WERI-Rb-1 (cell line): Measurements from ENCODE around the gene KIAA0408.
A peak's percentile ranks its signal among the peaks of the same experiment; 100 is the strongest.
"Not testable (repeated sequence)": the region's sequence is repeated elsewhere in the genome, so short reads cannot be mapped to it uniquely, and the experiment has no call there.

Source experiments
- DNase-seq: peaks from one replicate; pipeline ENCODE4 v3.0.0-alpha.2; 2020
- H3K27ac ChIP-seq: fragments of 250-450 bp; sonication (Bioruptor Pico); 2 replicates; pipeline ENCODE4 v1.5.1; 2020; ENCODE audit warnings: mild to moderate bottlenecking, moderate library complexity
- H3K27me3 ChIP-seq: fragments of 250-450 bp; sonication (Bioruptor Pico); 2 replicates; pipeline ENCODE4 v1.5.1; 2021; ENCODE audit warnings: mild to moderate bottlenecking, low read depth, moderate library complexity; ENCODE audit not compliant: insufficient read depth, severe bottlenecking
- H3K36me3 ChIP-seq: fragments of 250-450 bp; sonication (Bioruptor Pico); 2 replicates; pipeline ENCODE4 v1.5.1; 2020; ENCODE audit warnings: mild to moderate bottlenecking, moderate library complexity
- H3K4me3 ChIP-seq: 2 replicates; pipeline ENCODE4 v1.5.1; 2011; ENCODE audit warnings: low read depth, mild to moderate bottlenecking, control low read depth, low read length
- H3K9me3 ChIP-seq: fragments of 250-450 bp; sonication (Bioruptor Pico); 2 replicates; pipeline ENCODE4 v1.5.1; 2021; ENCODE audit warnings: mild to moderate bottlenecking, moderate library complexity; ENCODE audit not compliant: severe bottlenecking
- TF ChIP-seq, protein P1 (sequence below): IDR thresholded peaks from 2 replicates; pipeline ENCODE4 v1.5.1; 2011; ENCODE audit warnings: low read depth, mild to moderate bottlenecking, control low read depth, inconsistent platforms, low read length

Gene KIAA0408

DNA sequence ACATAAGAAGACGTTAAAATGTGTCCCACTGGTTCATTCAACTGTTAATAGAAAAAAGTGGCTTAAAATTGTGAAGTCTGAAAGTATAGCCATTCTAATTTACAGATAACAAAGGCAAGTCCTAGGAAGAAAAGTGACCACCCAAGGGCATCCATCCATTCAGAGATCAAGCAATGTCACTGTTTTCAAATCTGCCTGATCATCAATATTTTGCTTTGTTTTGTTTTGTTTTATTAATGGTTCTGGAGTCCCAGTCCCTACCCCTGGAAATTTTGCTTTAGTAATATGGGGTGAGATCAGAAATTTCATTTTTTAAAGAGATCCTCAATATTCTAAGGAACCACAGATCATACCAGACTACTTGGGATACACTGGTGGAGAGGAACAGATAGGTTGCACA is 17.3 kb downstream of the KIAA0408 start:
- Histone ChIP-seq H3K36me3 (peaks cover 49% of the 10 kb centered on the region), H3K27ac (no peak overlapping the region), H3K9me3 (no peaks in the 10 kb centered on the region), H3K27me3 (no peaks in the 10 kb centered on the region), H3K4me3 (no peak overlapping the region)
- DNase-seq: no peak
- TF ChIP-seq, protein P1, sequence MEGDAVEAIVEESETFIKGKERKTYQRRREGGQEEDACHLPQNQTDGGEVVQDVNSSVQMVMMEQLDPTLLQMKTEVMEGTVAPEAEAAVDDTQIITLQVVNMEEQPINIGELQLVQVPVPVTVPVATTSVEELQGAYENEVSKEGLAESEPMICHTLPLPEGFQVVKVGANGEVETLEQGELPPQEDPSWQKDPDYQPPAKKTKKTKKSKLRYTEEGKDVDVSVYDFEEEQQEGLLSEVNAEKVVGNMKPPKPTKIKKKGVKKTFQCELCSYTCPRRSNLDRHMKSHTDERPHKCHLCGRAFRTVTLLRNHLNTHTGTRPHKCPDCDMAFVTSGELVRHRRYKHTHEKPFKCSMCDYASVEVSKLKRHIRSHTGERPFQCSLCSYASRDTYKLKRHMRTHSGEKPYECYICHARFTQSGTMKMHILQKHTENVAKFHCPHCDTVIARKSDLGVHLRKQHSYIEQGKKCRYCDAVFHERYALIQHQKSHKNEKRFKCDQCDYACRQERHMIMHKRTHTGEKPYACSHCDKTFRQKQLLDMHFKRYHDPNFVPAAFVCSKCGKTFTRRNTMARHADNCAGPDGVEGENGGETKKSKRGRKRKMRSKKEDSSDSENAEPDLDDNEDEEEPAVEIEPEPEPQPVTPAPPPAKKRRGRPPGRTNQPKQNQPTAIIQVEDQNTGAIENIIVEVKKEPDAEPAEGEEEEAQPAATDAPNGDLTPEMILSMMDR: no peak

DNA sequence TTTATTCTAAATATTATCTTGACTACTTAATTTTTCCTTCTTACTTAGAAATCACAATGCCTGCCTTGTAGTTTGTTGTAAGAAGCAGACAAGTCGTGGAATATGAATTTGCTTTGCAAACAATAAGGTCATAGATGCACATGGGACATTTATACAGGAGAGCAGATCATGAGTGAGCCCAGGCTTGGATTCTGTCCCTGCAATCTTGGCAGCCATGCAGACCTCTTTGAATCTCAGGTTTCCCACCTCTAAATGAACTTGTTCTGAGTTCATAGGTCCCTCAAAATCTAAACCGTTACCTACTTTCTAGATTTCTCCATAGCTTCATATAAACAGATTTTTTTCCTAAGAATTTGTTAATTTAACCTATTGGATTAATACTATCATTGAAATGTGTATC is 19.5 kb downstream of the KIAA0408 start:
- no peak for DNase-seq
- TF ChIP-seq, protein P1: no peak
- Histone ChIP-seq H3K27ac (no peak overlapping the region), H3K4me3 (no peak overlapping the region), H3K36me3 (peaks cover 27% of the 10 kb centered on the region), H3K27me3 (no peaks in the 10 kb centered on the region), H3K9me3 (no peaks in the 10 kb centered on the region)

DNA sequence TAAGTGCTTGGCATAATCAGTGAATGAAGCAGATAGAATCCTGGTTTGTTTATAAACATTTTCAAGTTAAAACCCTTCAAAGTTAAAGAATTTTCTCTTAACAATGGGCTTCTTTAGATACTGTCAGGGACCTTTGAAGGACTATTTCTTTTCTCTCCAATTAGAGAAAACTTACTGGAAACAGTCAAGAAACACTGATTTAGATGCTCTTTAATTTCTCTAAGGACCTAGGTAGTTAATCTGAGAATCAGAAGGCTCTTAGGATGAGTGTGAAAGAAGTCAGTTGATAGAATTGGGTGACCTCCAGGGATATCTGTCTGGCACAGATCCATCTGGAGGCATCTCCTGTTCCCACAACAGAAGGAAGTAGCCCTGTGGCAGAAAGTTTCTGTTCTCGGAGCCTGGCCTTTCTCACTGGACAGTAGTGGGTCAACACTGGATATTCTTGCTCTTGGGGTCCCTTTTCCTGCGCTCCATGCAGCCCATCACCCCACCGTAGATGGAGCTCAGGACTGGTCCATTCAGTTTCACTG is 22.5 kb downstream of the KIAA0408 start:
- Histone ChIP-seq H3K27ac (no peak overlapping the region; the same call in 1 of the 2 replicates), H3K4me3 (peak overlapping the region; percentile 65)

DNA sequence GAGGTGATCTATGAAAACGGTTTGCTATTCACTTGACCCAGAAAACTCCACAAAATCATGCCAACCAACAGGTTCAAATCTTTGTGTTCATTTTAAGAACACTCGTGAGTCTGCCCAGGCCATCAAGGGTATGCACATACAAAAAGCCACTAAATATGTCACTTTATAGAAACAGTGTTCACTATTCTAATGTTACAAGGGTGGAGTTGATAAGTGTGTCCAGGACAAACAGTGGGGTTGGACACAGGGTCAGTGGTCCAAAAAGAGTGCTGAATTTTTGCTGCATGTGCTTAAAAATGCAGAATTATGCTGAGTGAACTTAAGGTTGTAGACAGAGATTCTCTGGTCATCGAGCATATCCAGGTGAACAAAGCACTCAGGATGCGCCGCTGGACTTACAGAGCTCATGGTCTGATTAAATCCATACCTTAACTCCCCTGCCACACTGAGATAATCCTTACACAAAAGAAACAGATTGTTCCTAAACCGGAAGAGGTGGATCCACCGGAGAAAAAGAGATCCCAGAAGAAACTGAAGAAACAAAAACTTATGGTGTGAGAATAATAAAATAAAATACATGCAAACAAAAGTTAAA is 23.5 kb downstream of the KIAA0408 start:
- Histone ChIP-seq H3K4me3 (peak overlapping the region; percentile 65), H3K27me3 (no peaks in the 10 kb centered on the region), H3K36me3 (no peaks in the 10 kb centered on the region), H3K9me3 (no peaks in the 10 kb centered on the region), H3K27ac (peak overlapping the region; percentile 63)
- DNase-seq: peak; percentile 59
- TF ChIP-seq, protein P1: no peak

More for the DNA sequence above, 22.5 kb downstream of the KIAA0408 start:
- no peak for DNase-seq
- TF ChIP-seq, protein P1: no peak
- Histone ChIP-seq H3K27me3 (no peaks in the 10 kb centered on the region), H3K36me3 (no peaks in the 10 kb centered on the region), H3K9me3 (no peaks in the 10 kb centered on the region)

DNA sequence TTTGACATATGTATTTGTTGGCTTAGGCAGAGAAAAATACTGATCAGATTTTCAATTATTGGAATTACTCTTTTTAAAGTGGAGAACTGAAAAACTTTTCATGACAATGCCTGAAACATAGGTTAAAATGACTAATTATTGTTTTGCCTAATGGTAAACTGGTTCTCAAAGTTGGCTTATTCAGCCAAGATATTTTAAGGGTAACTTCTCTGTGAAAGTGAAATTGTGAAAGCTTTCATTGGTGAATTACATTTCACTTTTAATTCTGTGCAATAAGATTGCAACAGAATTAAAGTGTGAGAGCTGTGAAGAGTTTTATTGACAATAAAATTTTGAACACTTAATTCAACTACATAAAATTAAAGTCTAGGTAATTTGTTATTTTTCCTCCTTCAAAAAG is 24.5 kb downstream of the KIAA0408 start:
- H3K4me3 ChIP-seq: no peak overlapping the region
- TF ChIP-seq, protein P1: no peak
- no peaks in the 10 kb centered on the region for H3K9me3 ChIP-seq
- no peak for DNase-seq
- no peaks in the 10 kb centered on the region for H3K36me3 ChIP-seq
- no peaks in the 10 kb centered on the region for H3K27me3 ChIP-seq
- no peak overlapping the region for H3K27ac ChIP-seq

DNA sequence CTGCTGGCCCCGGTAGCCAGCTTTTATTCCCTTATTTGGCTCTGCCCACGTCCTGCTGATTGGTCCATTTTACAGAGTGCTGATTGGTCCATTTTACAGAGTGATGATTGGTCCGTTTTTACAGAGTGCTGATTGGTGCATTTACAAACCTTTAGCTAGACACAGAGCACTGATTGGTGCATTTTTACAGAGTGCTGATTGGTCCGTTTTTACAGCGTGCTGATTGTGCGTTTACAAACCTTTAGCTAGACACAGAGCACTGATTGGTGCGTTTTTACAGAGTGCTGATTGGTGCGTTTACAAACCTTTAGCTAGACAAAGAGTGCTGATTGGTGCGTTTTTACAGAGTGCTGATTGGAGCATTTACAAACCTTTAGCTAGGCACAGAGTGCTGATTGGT is 30.6 kb downstream of the KIAA0408 start:
- DNase-seq, H3K27ac ChIP-seq, H3K27me3 ChIP-seq, H3K36me3 ChIP-seq, H3K9me3 ChIP-seq, H3K4me3 ChIP-seq: not testable (repeated sequence)
